ENCODE data around the gene ZFYVE21.

ZFYVE21 gene

GRCh38 chr14:103730490-103731035 lies 15.0 kb downstream of the ZFYVE21 start:
- DNase-seq, result peak in 1 of 42 donors; percentile 17
- intact Hi-C loops (cut with DNase I), result no loop called here

GRCh38 chr14:103731481-103731880 lies 15.9 kb downstream of the ZFYVE21 start:
- DNase-seq, result peak in 1 of 42 donors; percentile 1
- intact Hi-C loops (cut with DNase I), result no loop called here

- DNase-seq, result peak in 2 of 42 donors; percentile 2 to 15
- intact Hi-C loops (cut with DNase I), result no loop called here
Measured at GRCh38 chr14:103731916-103732867, 16.6 kb downstream of the ZFYVE21 start.

- intact Hi-C loops (cut with DNase I), result no loop called here
- DNase-seq, result peak in 2 of 42 donors; percentile 1 to 5
Measured at GRCh38 chr14:103732868-103733620, 17.4 kb downstream of the ZFYVE21 start.

- intact Hi-C loops (cut with DNase I), result no loop called here
- DNase-seq, result peak in 3 of 42 donors; percentile 1 to 30 (median 29)
Measured at GRCh38 chr14:103733651-103734050, 18.0 kb downstream of the ZFYVE21 start.

GRCh38 chr14:103734081-103734888 lies 18.7 kb downstream of the ZFYVE21 start:
- DNase-seq, result peak in 5 of 42 donors; percentile 1 to 27 (median 13)
- intact Hi-C loops (cut with DNase I), result no loop called here

- peak in 7 of 42 donors; percentile 2 to 30 (median 13) for DNase-seq
- intact Hi-C loops (cut with DNase I), result no loop called here
Measured at GRCh38 chr14:103735022-103735421, 19.4 kb downstream of the ZFYVE21 start.

GRCh38 chr14:103735439-103735814 lies 19.8 kb downstream of the ZFYVE21 start:
- DNase-seq, result peak in 14 of 42 donors; percentile 4 to 68 (median 39)
- intact Hi-C loops (cut with DNase I), result no loop called here

GRCh38 chr14:103735815-103736545 lies 20.4 kb downstream of the ZFYVE21 start:
- intact Hi-C loops (cut with DNase I), result no loop called here
- peak in 7 of 42 donors; percentile 2 to 43 (median 24) for DNase-seq

- DNase-seq, result peak in 11 of 42 donors; percentile 10 to 66 (median 44)
- intact Hi-C loops (cut with DNase I), result no loop called here
Measured at GRCh38 chr14:103736546-103737431, 21.2 kb downstream of the ZFYVE21 start.

- intact Hi-C loops (cut with DNase I), result no loop called here
- peak in 4 of 42 donors; percentile 1 to 29 (median 17) for DNase-seq
Measured at GRCh38 chr14:103737432-103738045, 21.9 kb downstream of the ZFYVE21 start.

- intact Hi-C loops (cut with DNase I), result no loop called here
- DNase-seq, result peak in 4 of 42 donors; percentile 0 to 23 (median 13)
Measured at GRCh38 chr14:103738166-103738565, 22.6 kb downstream of the ZFYVE21 start.

GRCh38 chr14:103738701-103739451 lies 23.3 kb downstream of the ZFYVE21 start:
- peak in 16 of 42 donors; percentile 34 to 69 (median 47) for DNase-seq
- intact Hi-C loops (cut with DNase I), result no loop called here

GRCh38 chr14:103739466-103739792 lies 23.8 kb downstream of the ZFYVE21 start:
- intact Hi-C loops (cut with DNase I), result no loop called here
- DNase-seq, result peak in 1 of 42 donors; percentile 8

- peak in 3 of 42 donors; percentile 6 to 32 (median 7) for DNase-seq
- intact Hi-C loops (cut with DNase I), result no loop called here
Measured at GRCh38 chr14:103739793-103740501, 24.3 kb downstream of the ZFYVE21 start.
